Fibroblast of villous mesenchyme (primary cell): ENCODE data around the gene TFF3. TPM values are rescaled to one million over a fixed set of nuclear protein-coding genes. Genes with fewer than 3 reads are reported as not detected.

Experiments used
- DNase-seq: peaks from one replicate; pipeline ENCODE4 v3.0.0-alpha.2; 2010; ENCODE audit warnings: low read depth
- H3K4me3 ChIP-seq: 2 replicates; pipeline ENCODE4 v1.5.1; 2011; ENCODE audit warnings: low read depth, mild to moderate bottlenecking, low read length
- CTCF ChIP-seq: IDR thresholded peaks from 2 replicates; pipeline ENCODE4 v1.5.1; 2012; ENCODE audit warnings: low read depth, mild to moderate bottlenecking, low read length; ENCODE audit not compliant: insufficient read depth
- total RNA-seq: library from RNA; depleted of rRNA; stranded (reverse); fragments of >200 nt; gene quantifications from 2 replicates; pipeline ENCODE4 v1.2.3, GENCODE V29; 2012

TFF3 gene
- total RNA-seq, 1 donor: not detected

DNA sequence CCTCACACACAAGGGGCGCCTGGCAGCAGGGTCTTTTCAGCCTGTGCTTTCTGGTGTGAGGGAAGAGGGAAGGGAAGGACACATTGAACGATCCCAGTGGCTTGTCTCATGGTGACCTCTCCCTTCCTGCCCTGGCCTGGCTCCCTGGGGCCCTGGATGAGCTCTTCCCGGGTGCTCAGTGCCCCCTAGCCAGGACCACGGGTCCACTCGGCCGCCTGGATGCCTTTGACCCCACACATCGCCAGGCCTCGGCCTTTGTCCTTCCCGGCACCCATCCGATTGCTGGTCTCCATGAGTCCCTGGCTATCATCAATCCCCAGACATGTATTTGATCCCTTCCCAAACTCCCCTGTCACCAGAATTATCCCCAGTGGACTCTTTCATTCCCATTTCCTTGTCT lies 6.0 kb upstream of the TFF3 start:
- DNase-seq: no peak
- no peak for TF ChIP-seq CTCF

GRCh38 chr21:42320791-42321190 lies 5.6 kb upstream of the TFF3 start:
- H3K4me3 ChIP-seq: no peak overlapping the region
- no peak for DNase-seq
- TF ChIP-seq CTCF: no peak

More for the DNA sequence above, 6.0 kb upstream of the TFF3 start:
- H3K4me3 ChIP-seq: no peak overlapping the region

DNA sequence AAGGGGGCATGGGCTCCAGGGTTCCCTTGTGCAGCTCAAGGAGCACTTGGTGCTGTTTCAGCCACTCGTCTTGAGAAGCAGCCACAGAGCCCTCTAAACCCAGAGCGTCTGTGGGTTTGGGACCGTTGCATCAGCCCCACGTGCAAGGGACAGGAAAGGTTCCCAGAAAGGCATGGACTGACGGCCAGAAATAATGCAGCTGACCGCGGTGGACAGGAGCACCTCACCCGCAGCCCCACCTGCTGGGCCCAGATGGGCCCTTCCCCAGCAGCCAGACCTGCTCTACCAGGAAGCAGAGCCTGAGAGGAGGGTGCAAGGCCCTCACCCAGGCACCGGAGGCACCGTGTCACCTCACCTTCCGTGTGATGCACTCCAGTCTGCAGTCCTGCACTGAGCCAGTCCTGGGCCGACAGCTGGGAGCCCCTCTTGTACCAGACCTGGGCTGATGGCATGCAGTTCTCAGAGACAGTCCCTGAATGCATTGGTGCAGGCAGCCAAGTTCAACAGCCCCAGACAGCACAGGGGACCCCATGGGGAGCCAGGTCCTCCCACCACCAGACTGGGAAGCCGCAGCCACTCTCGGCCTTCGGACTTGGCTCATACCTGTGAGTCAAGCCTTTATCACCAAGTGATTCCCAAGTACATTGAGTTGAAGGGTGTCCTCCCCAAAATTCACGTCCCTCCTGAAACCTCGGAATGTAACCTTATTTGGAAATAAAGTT lies 4.8 kb upstream of the TFF3 start:
- DNase-seq: no peak
- H3K4me3 ChIP-seq: no peak overlapping the region
- no peak for TF ChIP-seq CTCF

- TF ChIP-seq CTCF: no peak
- DNase-seq: no peak
- no peak overlapping the region for H3K4me3 ChIP-seq
Measured at GRCh38 chr21:42319376-42319775, 4.2 kb upstream of the TFF3 start.

GRCh38 chr21:42317826-42318746 lies 2.9 kb upstream of the TFF3 start:
- no peak overlapping the region for H3K4me3 ChIP-seq
- no peak for DNase-seq
- TF ChIP-seq CTCF: no peak

DNA sequence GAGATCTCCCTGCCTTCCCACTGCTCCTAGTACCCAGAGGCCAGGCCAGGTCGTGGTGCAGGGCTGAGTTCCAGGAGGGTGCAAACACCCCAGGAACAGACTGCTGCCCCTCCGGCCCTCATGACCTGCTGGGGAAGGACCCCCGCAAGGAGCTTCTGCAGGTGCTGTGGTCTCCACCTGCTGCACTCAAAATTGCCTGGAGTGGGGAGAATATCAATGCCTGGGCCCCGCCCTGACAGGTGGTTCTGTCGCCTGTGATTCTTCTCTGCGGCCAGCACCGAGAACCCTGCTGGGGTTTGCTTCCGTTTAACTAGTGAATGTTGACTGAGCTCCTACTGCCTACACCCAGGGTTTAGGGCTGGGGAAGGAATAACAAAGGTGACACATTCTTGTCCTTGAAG lies 2.1 kb upstream of the TFF3 start:
- H3K4me3 ChIP-seq: no peak overlapping the region
- no peak for DNase-seq
- TF ChIP-seq CTCF: no peak
